ENCODE measurements around the gene PLOD3. TPM values are rescaled to one million over a fixed set of nuclear protein-coding genes. Genes with fewer than 3 reads are reported as not detected.
"Not testable (repeated sequence)": the region's sequence is repeated elsewhere in the genome, so short reads cannot be mapped to it uniquely, and the experiment has no call there.

Gene PLOD3, protein sequence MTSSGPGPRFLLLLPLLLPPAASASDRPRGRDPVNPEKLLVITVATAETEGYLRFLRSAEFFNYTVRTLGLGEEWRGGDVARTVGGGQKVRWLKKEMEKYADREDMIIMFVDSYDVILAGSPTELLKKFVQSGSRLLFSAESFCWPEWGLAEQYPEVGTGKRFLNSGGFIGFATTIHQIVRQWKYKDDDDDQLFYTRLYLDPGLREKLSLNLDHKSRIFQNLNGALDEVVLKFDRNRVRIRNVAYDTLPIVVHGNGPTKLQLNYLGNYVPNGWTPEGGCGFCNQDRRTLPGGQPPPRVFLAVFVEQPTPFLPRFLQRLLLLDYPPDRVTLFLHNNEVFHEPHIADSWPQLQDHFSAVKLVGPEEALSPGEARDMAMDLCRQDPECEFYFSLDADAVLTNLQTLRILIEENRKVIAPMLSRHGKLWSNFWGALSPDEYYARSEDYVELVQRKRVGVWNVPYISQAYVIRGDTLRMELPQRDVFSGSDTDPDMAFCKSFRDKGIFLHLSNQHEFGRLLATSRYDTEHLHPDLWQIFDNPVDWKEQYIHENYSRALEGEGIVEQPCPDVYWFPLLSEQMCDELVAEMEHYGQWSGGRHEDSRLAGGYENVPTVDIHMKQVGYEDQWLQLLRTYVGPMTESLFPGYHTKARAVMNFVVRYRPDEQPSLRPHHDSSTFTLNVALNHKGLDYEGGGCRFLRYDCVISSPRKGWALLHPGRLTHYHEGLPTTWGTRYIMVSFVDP
- total RNA-seq (10 to 100 TPM; 27.7 to 74.2 (median 58.8) TPM), total RNA-seq (7.9 to 52.7 (median 31.9) reads per million in 29 experiments)
- total RNA-seq (2013) = 24.6 TPM

DNA sequence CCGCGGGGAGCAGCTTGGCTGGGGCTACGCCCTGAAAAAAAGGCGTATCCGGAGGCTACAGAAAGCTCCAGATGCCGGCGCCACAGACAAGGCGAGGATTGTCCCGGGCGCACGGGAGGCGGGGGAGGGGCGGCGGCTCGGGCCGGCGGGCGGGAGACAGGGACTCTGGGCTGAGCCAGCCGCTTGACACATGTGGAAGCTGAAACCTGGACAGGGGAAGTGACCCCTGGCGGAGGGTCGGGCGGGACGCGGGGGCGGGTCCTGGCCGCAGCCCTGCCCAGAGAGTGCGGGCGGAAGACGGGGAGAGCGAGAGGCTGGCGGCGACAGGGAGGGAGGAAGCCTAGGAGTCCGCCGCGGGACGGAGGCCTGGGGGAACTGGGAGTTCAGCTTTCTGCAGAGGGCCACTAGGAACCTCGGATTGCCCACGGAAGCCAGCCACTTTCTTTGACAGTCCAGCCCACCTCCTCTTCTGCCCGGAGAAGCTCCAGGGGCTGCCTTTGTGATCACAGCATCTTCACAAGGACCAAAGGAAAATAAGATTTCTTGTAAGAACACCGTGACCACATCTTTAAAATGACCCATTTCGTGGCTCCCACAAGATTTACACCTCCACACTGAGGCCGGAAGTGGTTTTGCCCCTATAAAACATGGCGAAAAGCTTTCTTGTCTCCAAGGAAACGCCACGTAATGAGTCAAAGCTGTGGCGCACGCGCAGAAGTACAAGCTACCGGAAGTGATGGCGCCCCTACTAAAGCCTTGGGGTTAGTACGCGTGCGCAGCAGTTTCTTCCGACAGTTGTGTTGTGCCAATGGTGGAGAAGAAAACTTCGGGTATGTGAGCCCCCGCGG, at the start of gene PLOD3, which contains the start of gene ZNHIT1:
TSS of gene PLOD3 (minus strand) at position 194 of the 848 bp plus-strand sequence. CDS start 307 bp downstream, outside the sequence.
TSS of gene ZNHIT1 (plus strand) at position 778 of the 848 bp plus-strand sequence. CDS start at position 809, 31 bp downstream.
- peak within 1 kb of the TSS; percentile 77 for H3K27ac ChIP-seq (ENCODE audit: low read length)
- H3K9me3 ChIP-seq = no peaks in the 10 kb centered on the region
- POLR2A ChIA-PET = interaction anchor here in 1 of 2 donors (0.6 to 1.8 kb wide), 10 partner anchors 27 to 1809 kb away, joined by 3 to 11 read pairs (median 3); partner anchors contain the start of genes BUD31, FIS1, IFT22 and VGF
- peaks cover 5 to 15% of the 10 kb centered on the region in 2 donors for H3K36me3 ChIP-seq (ENCODE audit: control insufficient read depth in 2 of 2, extremely low read depth in 1 of 2, insufficient read depth in 1 of 2, low read length in 1 of 2)
- Mint-ChIP-seq H3K27me3 (no peaks in the 10 kb centered on the region), H3K36me3 (peaks cover 12% of the 10 kb centered on the region), H3K4me1 (peaks cover 45 to 57% (median 51%) of the 10 kb centered on the region in 3 donors), H3K4me3 (peak within 1 kb of the TSS; percentile 90 to 96 (median 95)), H3K27ac (peak within 1 kb of the TSS; percentile 81 to 86), H3K9me3 (no peaks in the 10 kb centered on the region)
- ATAC-seq (replicated peaks in 1 of 4) (peak; percentile 70 to 84 (median 74)), DNase-seq (peak; percentile 88 to 99 (median 94))
- H3K27me3 ChIP-seq (replicated peaks in 1 of 2; ENCODE audit: control insufficient read depth in 2 of 2, extremely low read depth in 1 of 2, insufficient read depth in 2 of 2, low read length in 1 of 2) = no peaks in the 10 kb centered on the region
- WGBS (ENCODE audit: insufficient coverage) = under 1% methylated on average over 48 of the region's 57 CpGs
- peak within 1 kb of the TSS; percentile 88 to 95 for H3K4me3 ChIP-seq (ENCODE audit: control insufficient read depth in 1 of 2, extremely low read depth in 1 of 2, low read length in 1 of 2)
- CTCF ChIA-PET = interaction anchor here (0.5 to 4.6 kb wide), 17 partner anchors 9 to 512 kb away, joined by 3 to 39 read pairs (median 5); partner anchors contain the start of gene FIS1 (in 1 of the 2)
- peaks cover 7 to 56% of the 10 kb centered on the region in 2 experiments for H3K4me1 ChIP-seq (ENCODE audit: control insufficient read depth in 1 of 2, extremely low read depth in 1 of 2, insufficient read depth in 2 of 2, low read length in 2 of 2)

DNA sequence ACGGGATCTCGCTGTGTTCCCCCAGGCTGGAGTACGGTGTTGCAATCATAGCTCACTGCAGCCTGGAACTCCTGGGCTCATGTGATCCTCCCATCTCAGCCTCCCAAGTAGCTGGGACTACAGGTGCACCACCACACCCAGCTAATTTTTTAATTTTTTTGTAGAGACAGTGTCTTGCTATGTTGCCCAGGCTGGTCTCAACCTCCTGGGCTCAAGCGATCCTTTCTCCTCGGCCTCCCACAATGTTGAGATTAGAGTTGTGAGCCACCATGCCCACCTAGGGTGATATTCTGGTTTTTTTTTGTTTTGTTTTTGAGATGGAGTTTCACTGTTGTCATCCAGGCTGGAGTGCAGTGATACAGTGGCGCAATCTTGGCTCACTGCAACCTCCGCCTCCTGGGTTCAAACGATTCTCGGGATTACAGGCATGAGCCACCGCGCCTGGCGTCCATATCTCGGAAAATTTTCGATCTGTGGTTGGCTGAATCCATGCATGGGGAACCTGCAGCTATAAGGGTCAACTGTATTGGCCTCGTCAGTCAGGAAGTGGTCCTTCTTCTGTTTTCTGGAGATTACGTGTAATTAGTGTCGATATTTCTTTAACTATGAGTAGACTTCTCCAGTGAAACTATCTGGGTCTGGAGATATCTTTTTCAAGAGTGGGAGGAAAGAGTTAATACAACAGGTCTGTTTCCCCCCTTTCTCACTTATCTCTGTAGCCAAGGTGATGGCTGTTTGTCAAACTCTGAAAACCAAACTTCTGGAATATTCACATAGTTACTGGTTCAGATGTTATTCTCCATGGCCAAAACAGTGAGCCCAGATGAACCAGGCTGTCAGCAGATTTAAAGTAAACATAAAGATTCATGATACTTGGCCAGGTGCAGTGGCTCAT, 48.5 kb upstream of the PLOD3 start:
- ChIA-PET POLR2A (interaction anchor here in 1 of 2 donors (0.6 kb wide), 1 partner anchor 8 kb away, joined by 4 read pairs; no protein-coding TSS in a partner anchor), CTCF (interaction anchor here in 1 of 2 donors (0.7 kb wide), 1 partner anchor 36 kb away, joined by 3 read pairs; no protein-coding TSS in a partner anchor)
- H3K4me3 ChIP-seq (ENCODE audit: control insufficient read depth in 1 of 2, extremely low read depth in 1 of 2, low read length in 1 of 2) = no peak overlapping the region
- peaks cover 0 to 34% of the 10 kb centered on the region in 2 experiments for H3K27me3 ChIP-seq (replicated peaks in 1 of 2; ENCODE audit: control insufficient read depth in 2 of 2, extremely low read depth in 1 of 2, insufficient read depth in 2 of 2, low read length in 1 of 2)
- WGBS (ENCODE audit: insufficient coverage) = 55% methylated on average over 5 of the region's 17 CpGs
- no peak overlapping the region for H3K27ac ChIP-seq (ENCODE audit: low read length)
- ATAC-seq (replicated peaks in 1 of 4) = no peak
- H3K9me3 Mint-ChIP-seq = no peaks in the 10 kb centered on the region
- H3K36me3 Mint-ChIP-seq = no peaks in the 10 kb centered on the region
- no peaks in the 10 kb centered on the region for H3K4me1 Mint-ChIP-seq
- H3K36me3 ChIP-seq (ENCODE audit: control insufficient read depth in 2 of 2, extremely low read depth in 1 of 2, insufficient read depth in 1 of 2, low read length in 1 of 2) = no peaks in the 10 kb centered on the region
- no peak overlapping the region for H3K27ac Mint-ChIP-seq
- no peak overlapping the region for H3K4me3 Mint-ChIP-seq
- DNase-seq = no peak
- no peaks in the 10 kb centered on the region for H3K4me1 ChIP-seq (ENCODE audit: control insufficient read depth in 1 of 2, extremely low read depth in 1 of 2, insufficient read depth in 2 of 2, low read length in 2 of 2)
- peaks cover 14 to 23% of the 10 kb centered on the region in 2 donors for H3K27me3 Mint-ChIP-seq
- H3K9me3 ChIP-seq = no peaks in the 10 kb centered on the region

DNA sequence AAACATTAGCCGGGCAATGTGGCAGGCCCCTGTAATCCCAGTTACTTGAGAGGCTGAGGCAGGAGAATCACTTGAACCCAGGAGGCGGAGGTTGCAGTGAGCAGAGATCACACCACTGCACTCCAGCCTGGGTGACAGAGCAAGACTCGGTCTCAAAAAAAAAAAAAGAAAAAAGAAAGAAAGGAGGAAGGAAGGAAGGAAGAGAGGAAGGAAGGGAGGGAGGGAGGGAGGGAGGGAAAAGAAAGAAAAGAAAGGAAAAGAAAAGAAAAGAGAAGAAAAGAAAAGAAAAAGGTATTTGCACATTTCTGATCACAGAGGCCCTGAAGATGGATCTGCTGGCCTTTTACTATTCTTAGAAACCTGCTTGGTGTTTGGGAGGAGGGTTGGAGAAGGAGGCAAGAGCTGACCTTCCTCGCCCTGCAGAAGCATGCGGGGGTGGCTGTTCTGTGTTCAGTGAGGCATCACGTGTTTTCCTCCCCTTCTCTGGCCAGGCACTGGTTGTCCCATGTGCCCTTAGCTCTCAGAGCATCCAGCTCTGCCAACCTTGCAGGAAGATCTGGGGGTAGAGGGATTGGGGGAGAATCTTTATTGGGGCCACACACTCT, 46.8 kb upstream of the PLOD3 start:
- POLR2A ChIA-PET; H3K27ac ChIP-seq (ENCODE audit: low read length); H3K9me3 Mint-ChIP-seq; H3K4me1 Mint-ChIP-seq; ATAC-seq (replicated peaks in 1 of 4); H3K4me3 ChIP-seq (ENCODE audit: control insufficient read depth in 1 of 2, extremely low read depth in 1 of 2, low read length in 1 of 2); H3K36me3 Mint-ChIP-seq; DNase-seq; H3K4me1 ChIP-seq (ENCODE audit: control insufficient read depth in 1 of 2, extremely low read depth in 1 of 2, insufficient read depth in 2 of 2, low read length in 2 of 2); H3K4me3 Mint-ChIP-seq; H3K36me3 ChIP-seq (ENCODE audit: control insufficient read depth in 2 of 2, extremely low read depth in 1 of 2, insufficient read depth in 1 of 2, low read length in 1 of 2); H3K27ac Mint-ChIP-seq; CTCF ChIA-PET; H3K9me3 ChIP-seq: not testable (repeated sequence)
- peaks cover 8 to 19% of the 10 kb centered on the region in 2 donors for H3K27me3 Mint-ChIP-seq
- peaks cover 0 to 23% of the 10 kb centered on the region in 2 experiments for H3K27me3 ChIP-seq (replicated peaks in 1 of 2; ENCODE audit: control insufficient read depth in 2 of 2, extremely low read depth in 1 of 2, insufficient read depth in 2 of 2, low read length in 1 of 2)
- 60% methylated on average over 4 of the region's 6 CpGs for WGBS (ENCODE audit: insufficient coverage)

DNA sequence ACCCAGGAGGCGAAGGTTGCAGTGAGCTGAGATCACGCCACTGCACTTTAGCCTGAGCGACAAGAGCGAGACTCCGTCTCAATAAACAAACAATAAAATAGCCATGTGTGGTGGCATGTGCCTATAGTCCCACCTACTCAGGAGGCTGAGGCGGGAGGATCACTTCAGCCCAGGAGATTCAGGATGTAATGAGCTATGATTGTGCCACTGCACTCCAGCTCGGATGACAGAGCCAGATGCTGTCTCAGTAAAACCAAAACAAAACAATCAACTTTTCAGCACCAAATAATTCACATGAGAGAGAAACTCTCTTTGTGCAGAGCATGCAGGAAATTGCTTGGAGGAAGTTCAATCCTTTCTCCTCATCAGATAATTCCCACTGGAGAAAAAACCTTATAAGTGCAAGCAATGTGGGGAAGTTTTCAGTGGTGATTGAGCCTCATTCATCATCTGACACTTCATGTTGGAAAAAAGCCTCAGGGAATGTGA, 40.9 kb upstream of the PLOD3 start:
- Mint-ChIP-seq H3K4me3 (no peak overlapping the region), H3K27me3 (peaks cover 0 to 13% of the 10 kb centered on the region in 2 donors), H3K4me1 (no peaks in the 10 kb centered on the region), H3K27ac (no peak overlapping the region), H3K36me3 (no peaks in the 10 kb centered on the region), H3K9me3 (no peaks in the 10 kb centered on the region)
- ChIA-PET POLR2A (interaction anchor here in 1 of 2 donors (0.6 kb wide), 1 partner anchor 8 kb away, joined by 4 read pairs; no protein-coding TSS in a partner anchor), CTCF (interaction anchor here in 1 of 2 donors (0.6 to 1.2 kb wide), 3 partner anchors 24 to 49 kb away, joined by 3 to 5 read pairs (median 3); partner anchors contain the start of gene ZNHIT1)
- H3K27ac ChIP-seq (ENCODE audit: low read length) = no peak overlapping the region
- H3K27me3 ChIP-seq (replicated peaks in 1 of 2; ENCODE audit: control insufficient read depth in 2 of 2, extremely low read depth in 1 of 2, insufficient read depth in 2 of 2, low read length in 1 of 2) = peaks cover 0 to 15% of the 10 kb centered on the region in 2 experiments
- H3K36me3 ChIP-seq (ENCODE audit: control insufficient read depth in 2 of 2, extremely low read depth in 1 of 2, insufficient read depth in 1 of 2, low read length in 1 of 2) = no peaks in the 10 kb centered on the region
- no peak overlapping the region for H3K4me3 ChIP-seq (ENCODE audit: control insufficient read depth in 1 of 2, extremely low read depth in 1 of 2, low read length in 1 of 2)
- H3K4me1 ChIP-seq (ENCODE audit: control insufficient read depth in 1 of 2, extremely low read depth in 1 of 2, insufficient read depth in 2 of 2, low read length in 2 of 2) = no peaks in the 10 kb centered on the region
- no peaks in the 10 kb centered on the region for H3K9me3 ChIP-seq
- DNase-seq (no peak), ATAC-seq (replicated peaks in 1 of 4) (no peak)
- no CpG with 5 or more reads among the region's 7 CpGs for WGBS (ENCODE audit: insufficient coverage)

DNA sequence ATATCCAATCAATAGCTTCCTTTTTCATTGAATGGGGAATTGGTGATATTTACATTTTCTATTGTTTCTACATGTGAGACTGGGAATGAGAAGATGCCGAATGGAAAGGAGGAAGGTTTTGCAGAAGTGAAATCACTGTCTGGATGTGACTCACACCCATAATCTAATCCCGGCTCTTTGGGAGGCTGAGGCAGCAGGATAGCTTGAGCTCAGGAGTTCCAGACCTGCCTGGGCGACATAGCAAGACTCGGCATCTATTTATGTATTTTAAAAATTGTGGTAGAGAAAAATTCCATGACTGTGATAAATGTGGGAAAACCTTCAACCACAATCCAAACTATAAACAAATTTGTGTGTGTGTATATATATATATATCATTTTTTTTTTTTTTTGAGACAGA, 38.4 kb upstream of the PLOD3 start:
- Histone ChIP-seq H3K9me3 (no peaks in the 10 kb centered on the region), H3K27me3 (replicated peaks in 1 of 2; ENCODE audit: control insufficient read depth in 2 of 2, extremely low read depth in 1 of 2, insufficient read depth in 2 of 2, low read length in 1 of 2) (peaks cover 0 to 12% of the 10 kb centered on the region in 2 experiments), H3K4me1 (ENCODE audit: control insufficient read depth in 1 of 2, extremely low read depth in 1 of 2, insufficient read depth in 2 of 2, low read length in 2 of 2) (peaks cover 4 to 16% of the 10 kb centered on the region in 2 experiments), H3K27ac (ENCODE audit: low read length) (no peak overlapping the region), H3K4me3 (ENCODE audit: control insufficient read depth in 1 of 2, extremely low read depth in 1 of 2, low read length in 1 of 2) (no peak overlapping the region), H3K36me3 (ENCODE audit: control insufficient read depth in 2 of 2, extremely low read depth in 1 of 2, insufficient read depth in 1 of 2, low read length in 1 of 2) (no peaks in the 10 kb centered on the region)
- no CpG with 5 or more reads among the region's 4 CpGs for WGBS (ENCODE audit: insufficient coverage)
- DNase-seq = no peak
- H3K9me3 Mint-ChIP-seq = no peaks in the 10 kb centered on the region
- CTCF ChIA-PET = interaction anchor here (0.5 to 1.4 kb wide), 3 partner anchors 12 to 111 kb away, joined by 3 to 6 read pairs (median 3); no protein-coding TSS in a partner anchor
- no peak overlapping the region for H3K4me3 Mint-ChIP-seq
- POLR2A ChIA-PET = no interaction called here
- no peak overlapping the region for H3K27ac Mint-ChIP-seq
- H3K36me3 Mint-ChIP-seq = peaks cover 5% of the 10 kb centered on the region
- peaks cover 0 to 4% of the 10 kb centered on the region in 2 donors for H3K27me3 Mint-ChIP-seq
- ATAC-seq (replicated peaks in 1 of 4) = no peak
- H3K4me1 Mint-ChIP-seq = peaks cover 15 to 23% (median 15%) of the 10 kb centered on the region in 3 donors
